Ovary (tissue), 3 donors: ENCODE results near the gene OLFML2A.

ENCODE experiments used
- EP300 ChIP-seq: sonication (generic); formaldehyde crosslinking; IDR thresholded peaks from one replicate; pipeline ENCODE4 v1.6.1; 2017; ENCODE audit warnings: antibody characterized with exemption
- POLR2A ChIP-seq: fragments of 450-650 bp; IDR thresholded peaks from one replicate; pipeline ENCODE4 v1.6.1; 2017; ENCODE audit warnings: antibody characterized with exemption, mild to moderate bottlenecking, moderate library complexity
- TF ChIP-seq, protein P1 (sequence below), 3 donors: fragments of 450-650 bp in 2 of 3; fragments of 200-600 bp in 1 of 3; IDR thresholded peaks; one replicate each; pipeline versions ENCODE4 v1.5.1 to v1.8.0; 2016 to 2022; ENCODE audit warnings: antibody characterized with exemption in 3 of 3, mild to moderate bottlenecking in 1 of 3
- donor health status: DM: no; HTN: no; CAD: no.

DNA sequence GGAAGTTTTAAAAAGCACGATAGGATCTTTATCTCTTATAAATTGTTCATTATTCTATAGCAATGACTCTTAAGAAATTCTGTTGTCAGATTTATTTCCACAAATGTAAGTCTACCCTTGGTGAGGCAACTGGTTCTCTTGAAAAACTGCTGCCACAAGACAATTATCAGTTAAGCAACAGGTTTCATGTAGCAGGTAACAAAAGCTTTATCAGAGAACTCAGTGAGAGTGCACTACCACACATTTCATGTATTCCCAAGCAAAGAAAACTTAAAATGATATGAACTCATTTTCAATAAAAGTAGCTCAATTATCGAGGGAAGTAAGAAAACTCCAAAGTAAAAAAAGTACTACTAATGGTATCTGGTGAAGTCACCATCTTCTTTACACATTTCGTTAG lies 15.2 kb upstream of the OLFML2A start:
- TF ChIP-seq, protein P1, sequence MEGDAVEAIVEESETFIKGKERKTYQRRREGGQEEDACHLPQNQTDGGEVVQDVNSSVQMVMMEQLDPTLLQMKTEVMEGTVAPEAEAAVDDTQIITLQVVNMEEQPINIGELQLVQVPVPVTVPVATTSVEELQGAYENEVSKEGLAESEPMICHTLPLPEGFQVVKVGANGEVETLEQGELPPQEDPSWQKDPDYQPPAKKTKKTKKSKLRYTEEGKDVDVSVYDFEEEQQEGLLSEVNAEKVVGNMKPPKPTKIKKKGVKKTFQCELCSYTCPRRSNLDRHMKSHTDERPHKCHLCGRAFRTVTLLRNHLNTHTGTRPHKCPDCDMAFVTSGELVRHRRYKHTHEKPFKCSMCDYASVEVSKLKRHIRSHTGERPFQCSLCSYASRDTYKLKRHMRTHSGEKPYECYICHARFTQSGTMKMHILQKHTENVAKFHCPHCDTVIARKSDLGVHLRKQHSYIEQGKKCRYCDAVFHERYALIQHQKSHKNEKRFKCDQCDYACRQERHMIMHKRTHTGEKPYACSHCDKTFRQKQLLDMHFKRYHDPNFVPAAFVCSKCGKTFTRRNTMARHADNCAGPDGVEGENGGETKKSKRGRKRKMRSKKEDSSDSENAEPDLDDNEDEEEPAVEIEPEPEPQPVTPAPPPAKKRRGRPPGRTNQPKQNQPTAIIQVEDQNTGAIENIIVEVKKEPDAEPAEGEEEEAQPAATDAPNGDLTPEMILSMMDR (IDR thresholded peaks at IDR 0.05), result no peak
- TF ChIP-seq EP300, result no peak
- no peak for TF ChIP-seq POLR2A
